HepG2 (cell line): ENCODE data around the gene RMRP. TPM values are rescaled to one million over a fixed set of nuclear protein-coding genes. Genes with fewer than 3 reads are reported as not detected.

Experiments
- ATAC-seq: fragments of 200-7000 bp; cut with Tn5 transposase; 3 replicates; pipeline ENCODE4 v1.9.1; 2020; ENCODE audit warnings: mild to moderate bottlenecking, moderate library complexity
- BruUV-seq: library from RNA; stranded (reverse); fragments of 400-500 nt; replicated peaks from 2 replicates; lab custom pipeline; 2021; lab: Mats Ljungman, UMichigan
- CTCF ChIA-PET: fragments of 300-600 bp; formaldehyde crosslinking; extraction: SDS; loops from one replicate; lab custom pipeline; 2021; ENCODE audit warnings: low total read pairs, inconsistent platforms, low intra/inter-chr PET ratio; lab: Yijun Ruan, JAX
- POLR2A ChIA-PET: fragments of 350-600 bp; sonication (Branson Sonifier 250); formaldehyde crosslinking; loops from one replicate; lab custom pipeline; 2020; ENCODE audit warnings: antibody characterized with exemption, inconsistent platforms; lab: Yijun Ruan, JAX
- DNase-seq: peaks from one replicate; pipeline ENCODE4 v3.0.0-alpha.2; 2015; ENCODE audit warnings: low spot score
- FAIRE-seq: peaks from 3 replicates; lab custom pipeline; 2011; peaks lifted over from hg19 to GRCh38; lab: Jason Lieb, UNC
- H2AFZ ChIP-seq: one replicate; pipeline ENCODE4 v1.6.1; 2011; ENCODE audit warnings: low read length, inconsistent platforms
- H3K27ac ChIP-seq: fragments of 300-600 bp; 3 replicates; pipeline ENCODE4 v1.8.0; 2011; ENCODE audit warnings: mixed run types, mild to moderate bottlenecking, mixed read lengths, low read length, inconsistent platforms; ENCODE audit not compliant: insufficient read depth; ENCODE audit errors: extremely low read length
- H3K27me3 ChIP-seq, 2 experiments: fragments of 200-600 bp in 1 of 2; 2 replicates in 1 of 2; 3 replicates in 1 of 2; pipeline versions ENCODE4 v1.6.0 to v1.8.0; 2011; ENCODE audit warnings: low read length in 2 of 2, mild to moderate bottlenecking in 2 of 2, moderate library complexity in 2 of 2, inconsistent platforms in 1 of 2; ENCODE audit not compliant: insufficient read depth in 2 of 2, control insufficient read depth in 1 of 2
- H3K36me3 ChIP-seq, 2 experiments: fragments of 200-600 bp in 1 of 2; replicated peaks in 1 of 2; 2 replicates in 1 of 2; 3 replicates in 1 of 2; pipeline versions ENCODE4 v1.5.1 to v1.8.0; 2011; ENCODE audit warnings: low read length in 2 of 2, inconsistent platforms in 1 of 2; ENCODE audit not compliant: insufficient read depth in 2 of 2, control insufficient read depth in 1 of 2
- H3K4me1 ChIP-seq: 2 replicates; pipeline ENCODE4 v1.5.1; 2012; ENCODE audit warnings: low read length, inconsistent platforms; ENCODE audit not compliant: insufficient read depth
- H3K4me2 ChIP-seq: 2 replicates; pipeline ENCODE4 v1.6.0; 2011; ENCODE audit warnings: low read depth, low read length, inconsistent platforms
- H3K4me3 ChIP-seq, 3 experiments: fragments of 200-600 bp in 1 of 3; sonication (generic), shearing (Covaris generic) in 1 of 3; replicated peaks in 1 of 3; 2 replicates each; pipeline ENCODE4 v1.5.1; 2011 to 2016; ENCODE audit warnings: low read length in 3 of 3, inconsistent platforms in 2 of 3, low read depth in 2 of 3, mild to moderate bottlenecking in 2 of 3, control low read depth in 1 of 3, mixed read lengths in 1 of 3; ENCODE audit not compliant: insufficient read depth in 1 of 3
- H3K79me2 ChIP-seq: one replicate; pipeline ENCODE4 v1.6.1; 2011; ENCODE audit warnings: low read length, inconsistent platforms; ENCODE audit not compliant: insufficient read depth
- H3K9ac ChIP-seq: 2 replicates; pipeline ENCODE4 v1.6.0; 2011; ENCODE audit warnings: mild to moderate bottlenecking, low read depth, low read length, inconsistent platforms; ENCODE audit not compliant: insufficient read depth
- H3K9me3 ChIP-seq: 2 replicates; pipeline ENCODE4 v1.5.1; 2012; ENCODE audit warnings: mild to moderate bottlenecking, low read length
- H4K20me1 ChIP-seq: 2 replicates; pipeline ENCODE4 v1.6.0; 2011; ENCODE audit warnings: inconsistent platforms, mild to moderate bottlenecking, low read length, moderate library complexity; ENCODE audit not compliant: insufficient read depth
- GABPB1 ChIP-seq: IDR thresholded peaks from 2 replicates; pipeline ENCODE4 v1.6.1; 2016; ENCODE audit warnings: mild to moderate bottlenecking, missing genetic modification reagents, moderate library complexity, missing compliant biosample characterization
- MIXL1 ChIP-seq: IDR thresholded peaks from 2 replicates; pipeline ENCODE4 v1.6.1; 2016
- MLLT10 ChIP-seq: sonication (generic); formaldehyde crosslinking; IDR thresholded peaks from 2 replicates; pipeline ENCODE4 v1.4.0; 2020; ENCODE audit warnings: missing genetic modification reagents
- SIX4 ChIP-seq: sonication (generic); formaldehyde crosslinking; IDR thresholded peaks from 2 replicates; pipeline ENCODE4 v1.4.0; 2020; ENCODE audit warnings: missing genetic modification reagents
- SOX13 ChIP-seq, 3 experiments: fragments of 450-650 bp in 1 of 3; sonication (generic) in 1 of 3; formaldehyde crosslinking in 1 of 3; IDR thresholded peaks in 2 of 3; conservative IDR thresholded peaks in 1 of 3; 2 replicates each; pipeline versions ENCODE4 v1.5.0 to v1.6.1; 2016 to 2020; ENCODE audit warnings: antibody characterized with exemption in 1 of 3, mild to moderate bottlenecking in 1 of 3, missing compliant biosample characterization in 1 of 3, missing genetic modification reagents in 1 of 3, moderate library complexity in 1 of 3
- ZNF335 ChIP-seq: sonication (generic); formaldehyde crosslinking; IDR thresholded peaks from 2 replicates; pipeline ENCODE4 v1.4.0; 2020; ENCODE audit warnings: missing genetic modification reagents
- ZNF33B ChIP-seq: sonication (generic); formaldehyde crosslinking; IDR thresholded peaks from 2 replicates; pipeline ENCODE4 v1.5.1; 2020; ENCODE audit warnings: mild to moderate bottlenecking, missing genetic modification reagents
- ZNF441 ChIP-seq: sonication (generic); formaldehyde crosslinking; IDR thresholded peaks from 2 replicates; pipeline ENCODE4 v1.7.0; 2021; ENCODE audit warnings: missing genetic modification reagents, borderline replicate concordance
- ZNF747 ChIP-seq: sonication (generic); formaldehyde crosslinking; IDR thresholded peaks from 2 replicates; pipeline ENCODE4 v1.8.1; 2023; ENCODE audit warnings: missing genetic modification reagents, mild to moderate bottlenecking, borderline replicate concordance
- ZNF766 ChIP-seq: sonication (generic); formaldehyde crosslinking; IDR thresholded peaks from 2 replicates; pipeline ENCODE4 v1.5.0; 2020; ENCODE audit warnings: missing genetic modification reagents, borderline replicate concordance
- ZNF879 ChIP-seq: sonication (generic); formaldehyde crosslinking; IDR thresholded peaks from 2 replicates; pipeline ENCODE4 v1.8.1; 2023; ENCODE audit warnings: missing genetic modification reagents
- WGBS: methylation state at CpG from one replicate; pipeline ENCODE4 v1.1.6; 2017; ENCODE audit warnings: low lambda C conversion rate; 5-methylcytosine and 5-hydroxymethylcytosine counted together
- in situ Hi-C: cut with HindIII; loops from 2 replicates; pipeline ENCODE4 v1.10.0; 2017; ENCODE audit warnings: low pct_unique_long_range_greater_than_20kb; ENCODE audit not compliant: extremely low pct_ligation_motif_present
- intact Hi-C: fragments of 100-400 bp; cut with micrococcal nuclease; formaldehyde crosslinking; loops from one replicate; pipeline ENCODE4 v1.10.0; 2022; ENCODE audit not compliant: unreplicated experiment
- polyA plus RNA-seq, 8 experiments: library from polyadenylated mRNA; depleted of rRNA in 3 of 8; stranded (reverse) in 7 of 8; unstranded in 1 of 8; fragments of >200 nt; fragmentation: Illumina TruSeq in 4 of 8; extraction: Trizol in 4 of 8; gene quantifications; 2 replicates each; pipeline versions ENCODE4 v1.2.1 to v1.2.3, GENCODE V29; 2011 to 2016; ENCODE audit warnings: low read depth in 4 of 8, missing spikeins in 1 of 8, mixed read lengths in 1 of 8; ENCODE audit not compliant: insufficient read depth in 1 of 8
- total RNA-seq, 5 experiments: library from RNA; depleted of rRNA; stranded (reverse); fragments of >200 nt; fragmentation: Illumina TruSeq; extraction: Trizol; gene quantifications; 2 replicates each; pipeline ENCODE4 v1.2.3, GENCODE V29; 2016; ENCODE audit warnings: low read depth in 1 of 5
- TF ChIP-seq, protein P1 (sequence below): sonication (generic); formaldehyde crosslinking; IDR thresholded peaks from 2 replicates; pipeline ENCODE4 v1.8.0; 2022; ENCODE audit warnings: mild to moderate bottlenecking, missing genetic modification reagents, moderate library complexity

Gene RMRP
- total and polyA plus RNA-seq, 2 of the 13 experiments (the other 11 are each of a cell fraction or from before 2014, with no cell fraction given) = 51.4 to 4,025 TPM

DNA sequence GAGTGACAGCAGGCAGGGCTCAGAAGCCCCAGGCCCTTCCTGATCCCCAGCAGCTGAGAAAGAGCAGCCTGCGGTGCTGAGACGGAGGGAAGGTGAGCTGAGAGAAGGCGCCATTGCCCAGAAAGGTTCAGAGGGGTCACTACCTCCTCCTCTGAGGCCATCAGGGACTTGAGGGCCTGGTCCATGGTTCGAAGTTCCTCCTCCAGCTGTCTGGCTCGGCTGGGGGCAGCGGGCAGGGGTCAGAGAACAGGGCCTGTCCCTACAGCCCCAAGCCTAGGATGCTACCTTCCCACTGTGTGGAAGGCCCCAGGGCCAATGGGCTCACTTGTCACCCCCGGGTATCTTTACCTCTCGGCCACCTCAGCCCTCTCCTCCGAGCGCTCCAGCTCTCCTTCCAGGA, 27.1 kb upstream of the RMRP start:
- POLR2A ChIA-PET = no interaction called here

DNA sequence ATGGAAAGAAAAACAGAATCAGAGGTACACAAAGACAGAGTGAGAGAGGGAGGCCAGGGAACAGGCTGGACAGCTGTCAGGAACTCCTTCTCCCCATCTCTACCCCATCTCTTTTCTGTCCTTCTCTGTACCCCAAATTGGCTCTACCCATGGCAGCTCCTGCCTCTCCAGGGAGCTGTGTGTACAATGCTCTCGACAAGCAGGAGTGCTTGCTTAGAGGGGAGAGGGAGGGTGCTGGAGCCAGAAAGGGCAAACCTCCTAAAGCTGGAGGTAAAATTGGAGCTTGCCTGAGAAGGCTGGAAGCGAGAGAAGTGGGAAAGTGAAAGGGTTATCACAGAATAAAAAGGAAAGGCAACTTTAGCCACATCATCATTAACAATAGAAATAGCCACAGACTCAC, 25.5 kb upstream of the RMRP start:
- BruUV-seq = no TSS peak
- Histone ChIP-seq H3K27me3 (no peaks in the 10 kb centered on the region), H3K36me3 (no peaks in the 10 kb centered on the region), H3K4me1 (peaks cover 34% of the 10 kb centered on the region), H3K4me3 (no peak overlapping the region), H4K20me1 (no peaks in the 10 kb centered on the region), H2AFZ (no peak overlapping the region), H3K79me2 (no peaks in the 10 kb centered on the region), H3K4me2 (no peak overlapping the region), H3K9ac (no peak overlapping the region), H3K27ac (no peak overlapping the region), H3K9me3 (no peaks in the 10 kb centered on the region)
- no peak for TF ChIP-seq ZNF335 (CRISPR knock-in tag)
- TF ChIP-seq ZNF766 (CRISPR knock-in tag) = no peak
- no peak for TF ChIP-seq SOX13 (IDR thresholded peaks at IDR 0.05)
- TF ChIP-seq SOX13 (CRISPR knock-in tag; conservative IDR thresholded peaks at IDR 0.05 in 1 of 2, IDR thresholded peaks at IDR 0.05 in 1 of 2) = no peak
- TF ChIP-seq, protein P1, sequence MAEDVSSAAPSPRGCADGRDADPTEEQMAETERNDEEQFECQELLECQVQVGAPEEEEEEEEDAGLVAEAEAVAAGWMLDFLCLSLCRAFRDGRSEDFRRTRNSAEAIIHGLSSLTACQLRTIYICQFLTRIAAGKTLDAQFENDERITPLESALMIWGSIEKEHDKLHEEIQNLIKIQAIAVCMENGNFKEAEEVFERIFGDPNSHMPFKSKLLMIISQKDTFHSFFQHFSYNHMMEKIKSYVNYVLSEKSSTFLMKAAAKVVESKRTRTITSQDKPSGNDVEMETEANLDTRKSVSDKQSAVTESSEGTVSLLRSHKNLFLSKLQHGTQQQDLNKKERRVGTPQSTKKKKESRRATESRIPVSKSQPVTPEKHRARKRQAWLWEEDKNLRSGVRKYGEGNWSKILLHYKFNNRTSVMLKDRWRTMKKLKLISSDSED (CRISPR knock-in tag) = no peak
- TF ChIP-seq GABPB1 (CRISPR knock-in tag) = no peak
- CTCF ChIA-PET = no interaction called here
- in situ Hi-C loops = no loop called here
- DNase-seq = no peak
- FAIRE-seq = no peak
- POLR2A ChIA-PET = no interaction called here
- intact Hi-C loops = no loop called here
- 68% methylated on average over 2 of the region's 2 CpGs for WGBS
- ATAC-seq = no peak

More for the DNA sequence above, 27.1 kb upstream of the RMRP start:
- no peaks in the 10 kb centered on the region for H3K9me3 ChIP-seq
- no peak overlapping the region for H3K27ac ChIP-seq
- CTCF ChIA-PET = no interaction called here
- H3K27me3 ChIP-seq = no peaks in the 10 kb centered on the region
- no peak overlapping the region for H2AFZ ChIP-seq
- H4K20me1 ChIP-seq = no peaks in the 10 kb centered on the region
- no peaks in the 10 kb centered on the region for H3K36me3 ChIP-seq
- FAIRE-seq (no peak), DNase-seq (no peak), ATAC-seq (no peak)
- H3K4me1 ChIP-seq = peaks cover 50% of the 10 kb centered on the region
- TF ChIP-seq ZNF33B (CRISPR knock-in tag) (no peak), MLLT10 (CRISPR knock-in tag) (no peak), MIXL1 (CRISPR knock-in tag) (no peak), SIX4 (no peak), ZNF747 (CRISPR knock-in tag) (no peak), ZNF441 (no peak), ZNF879 (CRISPR knock-in tag) (no peak)
- intact Hi-C loops (no loop called here), in situ Hi-C loops (no loop called here)
- H3K79me2 ChIP-seq = no peaks in the 10 kb centered on the region
- 85% methylated on average over 8 of the region's 10 CpGs for WGBS
- H3K4me3 ChIP-seq = no peak overlapping the region
- no TSS peak for BruUV-seq
- H3K4me2 ChIP-seq = no peak overlapping the region
- no peak overlapping the region for H3K9ac ChIP-seq
